ENCODE measurements around the gene ARL15.

ARL15 gene

GRCh38 chr5:54282876-54283275 lies 27.5 kb downstream of the ARL15 start:
- DNase-seq, result no peak

- DNase-seq, result no peak
Observed at GRCh38 chr5:54281960-54282692, 28.2 kb downstream of the ARL15 start.

- DNase-seq, result no peak
Observed at GRCh38 chr5:54279960-54280359, 30.4 kb downstream of the ARL15 start.

- DNase-seq, result no peak
Observed at GRCh38 chr5:54278979-54279717, 31.2 kb downstream of the ARL15 start.

GRCh38 chr5:54278036-54278830 lies 32.1 kb downstream of the ARL15 start:
- DNase-seq, result no peak

GRCh38 chr5:54276048-54276447 lies 34.3 kb downstream of the ARL15 start:
- DNase-seq, result no peak

- DNase-seq, result no peak
Observed at GRCh38 chr5:54275361-54275760, 35.0 kb downstream of the ARL15 start.

GRCh38 chr5:54274944-54275343 lies 35.4 kb downstream of the ARL15 start:
- no peak for DNase-seq

GRCh38 chr5:54273715-54274114 lies 36.7 kb downstream of the ARL15 start:
- DNase-seq, result no peak

- no peak for DNase-seq
Observed at GRCh38 chr5:54272746-54273145, 37.6 kb downstream of the ARL15 start.

- DNase-seq, result no peak
Observed at GRCh38 chr5:54270326-54270725, 40.0 kb downstream of the ARL15 start.

GRCh38 chr5:54264574-54264973 lies 45.8 kb downstream of the ARL15 start:
- DNase-seq, result no peak

GRCh38 chr5:54263447-54263846 lies 46.9 kb downstream of the ARL15 start:
- no peak for DNase-seq

- no peak for DNase-seq
Observed at GRCh38 chr5:54261596-54261995, 48.8 kb downstream of the ARL15 start.

- DNase-seq, result no peak
Observed at GRCh38 chr5:54259981-54260380, 50.4 kb downstream of the ARL15 start.

GRCh38 chr5:54259090-54259489 lies 51.3 kb downstream of the ARL15 start:
- DNase-seq, result no peak

- DNase-seq, result peak; percentile 5
Observed at GRCh38 chr5:54257366-54258118, 52.8 kb downstream of the ARL15 start.

GRCh38 chr5:54254482-54255198 lies 55.7 kb downstream of the ARL15 start:
- no peak for DNase-seq

GRCh38 chr5:54251981-54252380 lies 58.4 kb downstream of the ARL15 start:
- no peak for DNase-seq

GRCh38 chr5:54249210-54250028 lies 61.0 kb downstream of the ARL15 start:
- no peak for DNase-seq

- DNase-seq, result no peak
Observed at GRCh38 chr5:54247226-54247625, 63.1 kb downstream of the ARL15 start.

All from NCI-H2081 (cell line).